ENCODE results near the gene SIL1. TPM values are rescaled to one million over a fixed set of nuclear protein-coding genes. Genes with fewer than 3 reads are reported as not detected.

SIL1 gene
- total RNA-seq, 1 experiment from 2014 or later = 114 TPM

- Mint-ChIP-seq H3K9me3 (ENCODE audit: unreplicated experiment) (no peaks in the 10 kb centered on the region), H3K4me3 (ENCODE audit: unreplicated experiment) (no peak overlapping the region), H3K27me3 (ENCODE audit: insufficient read depth, unreplicated experiment) (no peaks in the 10 kb centered on the region), H3K4me1 (ENCODE audit: insufficient read depth, unreplicated experiment) (no peaks in the 10 kb centered on the region), H3K27ac (ENCODE audit: low read depth, unreplicated experiment) (no peak overlapping the region), H3K36me3 (ENCODE audit: insufficient read depth, unreplicated experiment) (peaks cover 1% of the 10 kb centered on the region)
- BruUV-seq (replicated peaks) = no TSS peak
- ChIA-PET CTCF (interaction anchor here (0.5 kb wide), 1 partner anchor 142 kb away, joined by 4 read pairs; no protein-coding TSS in a partner anchor), POLR2A (no interaction called here)
- no peak for TF ChIP-seq CTCF (IDR thresholded peaks at IDR 0.05; ENCODE audit: unreplicated experiment)
- peak; percentile 18 for DNase-seq (ENCODE audit: unreplicated experiment)
- intact Hi-C loops (cut with micrococcal nuclease) = no loop called here
Measured at GRCh38 chr5:139091439-139092156, 106.6 kb downstream of the SIL1 start.

GRCh38 chr5:139090581-139090980, 107.6 kb downstream of the SIL1 start:
- no peak overlapping the region for H3K4me3 Mint-ChIP-seq (ENCODE audit: unreplicated experiment)
- BruUV-seq (replicated peaks) = no TSS peak
- no peak overlapping the region for H3K27ac Mint-ChIP-seq (ENCODE audit: low read depth, unreplicated experiment)
- no peaks in the 10 kb centered on the region for H3K27me3 Mint-ChIP-seq (ENCODE audit: insufficient read depth, unreplicated experiment)
- CTCF ChIA-PET = no interaction called here
- TF ChIP-seq CTCF (IDR thresholded peaks at IDR 0.05; ENCODE audit: unreplicated experiment) = no peak
- peaks cover 3% of the 10 kb centered on the region for H3K36me3 Mint-ChIP-seq (ENCODE audit: insufficient read depth, unreplicated experiment)
- H3K9me3 Mint-ChIP-seq (ENCODE audit: unreplicated experiment) = no peaks in the 10 kb centered on the region
- intact Hi-C loops (cut with micrococcal nuclease) = no loop called here
- H3K4me1 Mint-ChIP-seq (ENCODE audit: insufficient read depth, unreplicated experiment) = no peaks in the 10 kb centered on the region
- POLR2A ChIA-PET = no interaction called here
- DNase-seq (ENCODE audit: unreplicated experiment) = no peak

- Mint-ChIP-seq H3K27me3 (ENCODE audit: insufficient read depth, unreplicated experiment) (no peaks in the 10 kb centered on the region), H3K4me3 (ENCODE audit: unreplicated experiment) (no peak overlapping the region), H3K36me3 (ENCODE audit: insufficient read depth, unreplicated experiment) (peaks cover 9% of the 10 kb centered on the region), H3K4me1 (ENCODE audit: insufficient read depth, unreplicated experiment) (no peaks in the 10 kb centered on the region), H3K9me3 (ENCODE audit: unreplicated experiment) (peaks cover 8% of the 10 kb centered on the region), H3K27ac (ENCODE audit: low read depth, unreplicated experiment) (no peak overlapping the region)
- TF ChIP-seq CTCF (IDR thresholded peaks at IDR 0.05; ENCODE audit: unreplicated experiment) = no peak
- POLR2A ChIA-PET = interaction anchor here (0.7 kb wide), 1 partner anchor 475 kb away, joined by 3 read pairs; no protein-coding TSS in a partner anchor
- CTCF ChIA-PET = interaction anchor here (0.6 kb wide), 1 partner anchor 49 kb away, joined by 3 read pairs; no protein-coding TSS in a partner anchor
- DNase-seq (ENCODE audit: unreplicated experiment) = no peak
- no TSS peak for BruUV-seq (replicated peaks)
- intact Hi-C loops (cut with micrococcal nuclease) = no loop called here
Measured at GRCh38 chr5:139088024-139088423, 110.1 kb downstream of the SIL1 start.

GRCh38 chr5:139082813-139083498, 115.2 kb downstream of the SIL1 start:
- Mint-ChIP-seq H3K27me3 (ENCODE audit: insufficient read depth, unreplicated experiment) (no peaks in the 10 kb centered on the region), H3K4me1 (ENCODE audit: insufficient read depth, unreplicated experiment) (no peaks in the 10 kb centered on the region), H3K36me3 (ENCODE audit: insufficient read depth, unreplicated experiment) (peaks cover 9% of the 10 kb centered on the region), H3K27ac (ENCODE audit: low read depth, unreplicated experiment) (no peak overlapping the region), H3K9me3 (ENCODE audit: unreplicated experiment) (peaks cover 8% of the 10 kb centered on the region), H3K4me3 (ENCODE audit: unreplicated experiment) (no peak overlapping the region)
- ChIA-PET POLR2A (no interaction called here), CTCF (interaction anchor here (0.6 to 1.5 kb wide), 2 partner anchors 11 to 911 kb away, joined by 3 to 4 read pairs; no protein-coding TSS in a partner anchor)
- intact Hi-C loops (cut with micrococcal nuclease) = no loop called here
- BruUV-seq (replicated peaks) = no TSS peak
- no peak for TF ChIP-seq CTCF (IDR thresholded peaks at IDR 0.05; ENCODE audit: unreplicated experiment)
- DNase-seq (ENCODE audit: unreplicated experiment) = no peak

Measured in MCF 10A (cell line).